Natural killer cell (primary cell): ENCODE results near the gene INPP4A. TPM values are rescaled to one million over a fixed set of nuclear protein-coding genes. Genes with fewer than 3 reads are reported as not detected.

Experiments used
- ATAC-seq, 3 donors: fragments of 150-1000 bp in 2 of 3; fragments of 200-7000 bp in 1 of 3; cut with Tn5 transposase; 1 replicate in 1 of 3; 2 replicates in 2 of 3; pipeline ENCODE4 v1.10.0; 2021; ENCODE audit warnings: mild to moderate bottlenecking in 2 of 3, moderate library complexity in 2 of 3
- DNase-seq, 2 donors: peaks; one replicate each; pipeline versions ENCODE4 v3.0.0 to v3.0.0-alpha.2; 2013 to 2021; ENCODE audit warnings: mixed read lengths in 1 of 2
- H3K27ac ChIP-seq: one replicate; pipeline ENCODE4 v1.5.1; 2013; ENCODE audit warnings: mild to moderate bottlenecking, low read length
- H3K27me3 ChIP-seq: one replicate; pipeline ENCODE4 v1.6.1; 2013; ENCODE audit warnings: low read length; ENCODE audit not compliant: control insufficient read depth, insufficient read depth
- H3K36me3 ChIP-seq: one replicate; pipeline ENCODE4 v1.6.1; 2013; ENCODE audit warnings: low read length; ENCODE audit not compliant: control insufficient read depth, insufficient read depth
- H3K4me1 ChIP-seq: one replicate; pipeline ENCODE4 v1.6.1; 2013; ENCODE audit warnings: low read length; ENCODE audit not compliant: control insufficient read depth, insufficient read depth
- H3K4me3 ChIP-seq: one replicate; pipeline ENCODE4 v1.5.1; 2013; ENCODE audit warnings: low read length
- H3K9me3 ChIP-seq: one replicate; pipeline ENCODE4 v1.6.1; 2013; ENCODE audit warnings: low read length; ENCODE audit not compliant: control insufficient read depth, insufficient read depth
- H3K27ac Mint-ChIP-seq, 2 donors: one replicate each; pipeline ENCODE4 v1.8.0; 2022; ENCODE audit warnings: mild to moderate bottlenecking in 2 of 2, mixed read lengths in 2 of 2, moderate library complexity in 1 of 2
- H3K27me3 Mint-ChIP-seq, 2 donors: one replicate each; pipeline ENCODE4 v1.8.0; 2022; ENCODE audit warnings: low read depth in 2 of 2, mixed read lengths in 2 of 2
- H3K36me3 Mint-ChIP-seq: one replicate; pipeline ENCODE4 v1.8.0; 2022; ENCODE audit warnings: mixed read lengths
- H3K4me1 Mint-ChIP-seq, 2 donors: one replicate each; pipeline ENCODE4 v1.8.0; 2022; ENCODE audit warnings: mixed read lengths in 2 of 2
- H3K4me3 Mint-ChIP-seq: one replicate; pipeline ENCODE4 v1.8.0; 2022; ENCODE audit warnings: mild to moderate bottlenecking, moderate library complexity, mixed read lengths
- H3K9me3 Mint-ChIP-seq, 2 donors: one replicate each; pipeline ENCODE4 v1.8.0; 2022; ENCODE audit warnings: mixed read lengths in 2 of 2
- WGBS: methylation state at CpG from one replicate; pipeline ENCODE4 v1.1.7; 2013; ENCODE audit warnings: missing lambda C conversion rate; ENCODE audit not compliant: insufficient coverage; 5-methylcytosine and 5-hydroxymethylcytosine counted together
- intact Hi-C: fragments of 100-400 bp; cut with micrococcal nuclease; formaldehyde crosslinking; loops from one replicate; pipeline ENCODE4 v1.14.2; 2022
- total RNA-seq, 4 donors: library from RNA; stranded (reverse); fragments of 120-200 nt in 1 of 4; gene quantifications; one replicate each; pipeline versions ENCODE4 v1.2.3 to v1.2.4, GENCODE V29; 2013 to 2022
- TF ChIP-seq, protein P1 (sequence below): fragments of 200-600 bp; IDR thresholded peaks from one replicate; pipeline ENCODE4 v1.8.0; 2022; ENCODE audit warnings: antibody characterized with exemption

INPP4A gene
- total RNA-seq, 3 donors from 2014 or later (not counting 1 experiment from before 2014, with no cell fraction given) = 192 to 243 (median 225) TPM

DNA sequence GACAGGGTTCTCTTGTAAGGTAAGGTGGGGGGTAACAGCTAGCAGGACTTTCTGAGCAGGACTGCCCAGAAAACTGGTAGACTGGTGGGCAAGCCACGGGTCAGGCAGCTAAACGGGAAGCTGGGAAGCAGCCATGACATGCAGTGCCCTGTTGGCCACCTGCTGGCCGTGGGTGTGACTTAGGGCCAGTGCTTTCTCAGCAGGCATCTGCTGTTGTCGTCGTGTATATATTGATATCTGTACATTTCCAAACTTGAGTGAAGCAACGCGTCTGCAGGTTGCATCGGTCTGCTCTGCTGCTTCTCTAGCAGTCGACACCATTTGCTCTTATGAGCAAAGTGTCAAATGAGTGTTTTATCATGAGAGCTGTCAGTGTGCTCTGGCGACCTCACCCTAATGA lies 132.7 kb downstream of the INPP4A start:
- H3K27me3 Mint-ChIP-seq = no peaks in the 10 kb centered on the region
- H3K9me3 Mint-ChIP-seq = no peaks in the 10 kb centered on the region
- TF ChIP-seq, protein P1, sequence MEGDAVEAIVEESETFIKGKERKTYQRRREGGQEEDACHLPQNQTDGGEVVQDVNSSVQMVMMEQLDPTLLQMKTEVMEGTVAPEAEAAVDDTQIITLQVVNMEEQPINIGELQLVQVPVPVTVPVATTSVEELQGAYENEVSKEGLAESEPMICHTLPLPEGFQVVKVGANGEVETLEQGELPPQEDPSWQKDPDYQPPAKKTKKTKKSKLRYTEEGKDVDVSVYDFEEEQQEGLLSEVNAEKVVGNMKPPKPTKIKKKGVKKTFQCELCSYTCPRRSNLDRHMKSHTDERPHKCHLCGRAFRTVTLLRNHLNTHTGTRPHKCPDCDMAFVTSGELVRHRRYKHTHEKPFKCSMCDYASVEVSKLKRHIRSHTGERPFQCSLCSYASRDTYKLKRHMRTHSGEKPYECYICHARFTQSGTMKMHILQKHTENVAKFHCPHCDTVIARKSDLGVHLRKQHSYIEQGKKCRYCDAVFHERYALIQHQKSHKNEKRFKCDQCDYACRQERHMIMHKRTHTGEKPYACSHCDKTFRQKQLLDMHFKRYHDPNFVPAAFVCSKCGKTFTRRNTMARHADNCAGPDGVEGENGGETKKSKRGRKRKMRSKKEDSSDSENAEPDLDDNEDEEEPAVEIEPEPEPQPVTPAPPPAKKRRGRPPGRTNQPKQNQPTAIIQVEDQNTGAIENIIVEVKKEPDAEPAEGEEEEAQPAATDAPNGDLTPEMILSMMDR = no peak
- DNase-seq (no peak), ATAC-seq (no peak)
- H3K36me3 ChIP-seq = peaks cover 93% of the 10 kb centered on the region
- H3K27ac ChIP-seq = no peak overlapping the region
- no peak overlapping the region for H3K4me3 ChIP-seq
- H3K4me3 Mint-ChIP-seq = no peak overlapping the region
- H3K4me1 Mint-ChIP-seq = peaks cover 0 to 6% of the 10 kb centered on the region in 2 donors
- no peak overlapping the region for H3K27ac Mint-ChIP-seq
- 91% methylated on average over 10 of the region's 10 CpGs for WGBS
- H3K36me3 Mint-ChIP-seq = peaks cover 17% of the 10 kb centered on the region
- H3K9me3 ChIP-seq = no peaks in the 10 kb centered on the region
- H3K4me1 ChIP-seq = no peaks in the 10 kb centered on the region
- intact Hi-C loops = no loop called here
- no peaks in the 10 kb centered on the region for H3K27me3 ChIP-seq

DNA sequence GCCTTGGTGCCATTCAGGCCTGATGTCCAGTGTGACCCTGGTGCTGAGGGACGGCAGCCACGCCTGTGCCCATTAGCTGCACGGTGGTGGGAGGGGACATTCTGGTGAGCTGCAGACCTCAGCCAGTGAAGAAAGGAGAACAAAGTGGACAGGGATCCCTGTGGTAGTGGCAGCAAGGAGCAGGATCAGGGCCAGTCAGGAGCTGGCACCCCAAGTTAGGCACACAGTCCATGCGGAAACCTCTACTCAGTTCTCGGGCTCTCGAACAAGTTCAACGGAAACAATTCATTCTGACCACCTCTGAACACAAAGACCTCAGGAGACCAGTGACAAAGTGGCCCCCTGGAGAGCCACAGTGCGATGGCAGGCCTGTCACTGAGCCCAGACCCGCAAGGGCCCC lies 133.6 kb downstream of the INPP4A start:
- H3K27ac Mint-ChIP-seq = peak overlapping the region in 1 of 2 donors; percentile 12
- peaks cover 24% of the 10 kb centered on the region for H3K36me3 Mint-ChIP-seq
- TF ChIP-seq, protein P1 = no peak
- DNase-seq (no peak), ATAC-seq (no peak)
- Histone ChIP-seq H3K4me1 (no peaks in the 10 kb centered on the region), H3K4me3 (no peak overlapping the region), H3K9me3 (no peaks in the 10 kb centered on the region), H3K27ac (no peak overlapping the region), H3K36me3 (peaks cover 92% of the 10 kb centered on the region), H3K27me3 (no peaks in the 10 kb centered on the region)
- no peaks in the 10 kb centered on the region for H3K27me3 Mint-ChIP-seq
- intact Hi-C loops = no loop called here
- WGBS = 97% methylated on average over 9 of the region's 9 CpGs
- H3K4me3 Mint-ChIP-seq = no peak overlapping the region
- no peaks in the 10 kb centered on the region for H3K9me3 Mint-ChIP-seq
- H3K4me1 Mint-ChIP-seq = peaks cover 0 to 6% of the 10 kb centered on the region in 2 donors

DNA sequence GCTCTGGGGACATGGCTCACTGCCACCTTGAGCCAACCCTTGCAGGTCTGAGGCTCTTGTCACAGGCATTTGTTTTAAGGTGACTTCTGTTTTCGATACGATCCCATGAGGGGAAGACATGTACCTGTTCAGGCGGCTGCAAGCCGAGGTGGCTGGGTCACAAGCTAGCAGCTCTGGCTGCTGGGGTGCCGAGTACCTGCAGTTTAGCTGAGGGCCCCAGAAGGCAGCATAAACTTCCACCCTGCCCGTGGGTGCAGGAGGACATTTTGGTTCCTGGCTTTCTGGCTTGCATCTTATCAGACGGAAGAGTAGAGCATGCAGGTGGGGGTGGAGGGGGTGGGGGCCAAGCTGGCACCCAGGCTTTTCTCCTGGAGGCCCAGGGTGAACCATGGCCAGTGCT lies 135.3 kb downstream of the INPP4A start:
- no peak overlapping the region for H3K27ac ChIP-seq
- 89% methylated on average over 7 of the region's 7 CpGs for WGBS

More for the DNA sequence above, 135.3 kb downstream of the INPP4A start:
- H3K27ac Mint-ChIP-seq = peak overlapping the region; percentile 29 to 36
- Histone ChIP-seq H3K4me1 (no peaks in the 10 kb centered on the region), H3K9me3 (no peaks in the 10 kb centered on the region), H3K4me3 (no peak overlapping the region), H3K36me3 (peaks cover 95% of the 10 kb centered on the region), H3K27me3 (no peaks in the 10 kb centered on the region)
- TF ChIP-seq, protein P1 = no peak
- no peaks in the 10 kb centered on the region for H3K27me3 Mint-ChIP-seq
- intact Hi-C loops = no loop called here
- ATAC-seq (no peak), DNase-seq (no peak)
- no peaks in the 10 kb centered on the region for H3K9me3 Mint-ChIP-seq
- peaks cover 24% of the 10 kb centered on the region for H3K36me3 Mint-ChIP-seq
- no peak overlapping the region for H3K4me3 Mint-ChIP-seq
- H3K4me1 Mint-ChIP-seq = peaks cover 0 to 6% of the 10 kb centered on the region in 2 donors
